Activated T-cell treated with anti-CD3 and anti-CD28 coated beads for 24 hours (primary cell): ENCODE data around the gene TBC1D21.

ENCODE experiments used
- DNase-seq: peaks from one replicate; pipeline ENCODE4 v3.0.0-alpha.2; 2020; ENCODE audit warnings: low read depth

The TBC1D21 gene

DNA sequence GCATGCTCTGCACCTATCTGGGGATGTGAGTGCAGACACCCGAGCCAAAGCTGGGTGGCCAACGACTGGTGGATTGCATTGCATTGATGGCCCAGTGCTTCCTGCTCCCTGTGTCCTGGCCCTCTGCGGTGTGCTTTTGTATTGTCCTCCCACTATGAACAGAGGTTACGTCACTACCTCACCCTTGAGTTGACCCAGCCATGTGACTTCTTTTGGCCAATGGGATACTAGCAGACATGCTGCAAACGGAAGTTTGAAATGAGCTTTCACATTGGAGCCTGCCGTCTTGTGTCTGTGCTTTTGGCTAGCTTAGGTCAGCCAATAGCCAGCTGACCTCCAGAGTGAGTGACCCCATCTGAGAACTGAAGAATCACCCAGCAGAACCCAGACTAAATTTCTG is 15.3 kb upstream of the TBC1D21 start:
- DNase-seq: no peak

DNA sequence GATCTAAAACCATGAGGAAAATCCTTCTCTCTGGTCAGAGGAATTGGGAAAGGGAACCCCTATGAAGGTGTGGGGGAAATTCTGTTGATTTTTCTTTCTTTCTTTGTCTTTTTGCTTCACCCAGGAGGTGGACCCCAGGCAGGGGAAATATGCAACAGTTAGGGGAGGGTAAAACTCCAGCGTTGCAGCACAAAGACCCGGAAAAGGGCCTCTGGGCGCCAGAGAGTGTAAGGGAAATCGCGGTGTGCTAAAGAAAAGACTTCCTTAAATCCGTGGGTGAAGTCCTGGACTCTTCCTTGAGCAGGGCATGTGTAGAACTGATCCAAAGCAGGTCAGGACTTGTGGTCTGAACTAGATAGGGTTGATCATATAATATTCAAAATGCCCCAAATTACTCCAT is 11.1 kb upstream of the TBC1D21 start:
- DNase-seq: no peak

DNA sequence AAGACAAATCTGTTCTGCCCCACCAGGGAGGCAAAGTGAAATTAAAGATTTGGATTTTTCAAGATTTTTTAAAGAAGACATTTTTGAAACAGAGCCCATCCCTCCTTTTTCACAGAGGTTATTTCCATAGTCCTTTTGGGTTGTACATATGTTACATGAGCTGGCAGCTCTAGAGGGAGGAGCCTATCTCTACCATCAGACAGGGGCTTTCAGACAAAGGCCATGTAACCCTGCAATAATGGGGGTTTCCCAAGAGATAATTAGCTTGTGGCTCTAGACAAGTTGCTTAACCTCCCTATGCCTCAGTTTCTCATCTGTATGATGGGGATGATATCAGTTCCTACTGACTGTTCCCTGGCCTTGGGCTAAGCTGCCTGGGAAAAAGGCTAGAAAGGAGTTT is 8.0 kb upstream of the TBC1D21 start:
- DNase-seq: no peak

DNA sequence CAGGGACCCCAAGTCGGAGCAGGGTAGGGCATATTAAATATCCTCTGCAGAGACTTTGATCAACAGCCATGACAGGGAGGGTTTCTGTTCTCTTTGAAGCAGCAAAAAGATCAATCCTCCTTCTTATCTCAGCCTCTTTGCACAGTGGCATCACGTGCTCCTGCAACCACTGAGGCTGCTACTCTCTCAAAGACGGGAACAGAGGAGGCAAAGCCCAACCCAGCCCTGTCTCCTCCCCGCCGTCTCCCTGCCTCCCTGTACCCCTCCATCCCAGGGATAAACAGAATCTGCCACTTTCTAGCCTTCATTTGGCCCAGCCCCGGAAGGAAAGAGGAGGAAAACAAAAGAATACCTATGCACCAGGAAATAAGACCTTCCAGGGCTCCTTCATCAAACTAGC is 7.5 kb upstream of the TBC1D21 start:
- DNase-seq: no peak

DNA sequence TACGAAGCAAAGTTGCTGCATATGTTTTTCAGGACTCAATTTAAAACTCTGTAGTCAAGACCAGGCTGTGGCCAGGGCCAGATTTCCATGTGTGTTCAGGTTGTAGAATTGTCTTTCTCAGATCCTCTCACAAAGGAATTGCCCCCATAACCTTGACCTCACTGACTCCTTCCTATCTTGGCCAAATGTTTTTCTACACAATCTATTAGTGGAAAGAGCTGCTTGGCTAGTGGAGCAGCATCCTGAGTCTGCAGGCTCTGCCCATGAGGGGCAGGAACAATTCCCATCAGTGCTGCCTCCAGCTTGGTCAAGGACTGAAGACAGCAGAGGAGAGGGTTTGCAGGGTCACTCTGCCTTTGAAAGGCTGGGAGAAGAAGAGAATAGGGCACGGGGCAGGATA is 6.9 kb upstream of the TBC1D21 start:
- DNase-seq: no peak

DNA sequence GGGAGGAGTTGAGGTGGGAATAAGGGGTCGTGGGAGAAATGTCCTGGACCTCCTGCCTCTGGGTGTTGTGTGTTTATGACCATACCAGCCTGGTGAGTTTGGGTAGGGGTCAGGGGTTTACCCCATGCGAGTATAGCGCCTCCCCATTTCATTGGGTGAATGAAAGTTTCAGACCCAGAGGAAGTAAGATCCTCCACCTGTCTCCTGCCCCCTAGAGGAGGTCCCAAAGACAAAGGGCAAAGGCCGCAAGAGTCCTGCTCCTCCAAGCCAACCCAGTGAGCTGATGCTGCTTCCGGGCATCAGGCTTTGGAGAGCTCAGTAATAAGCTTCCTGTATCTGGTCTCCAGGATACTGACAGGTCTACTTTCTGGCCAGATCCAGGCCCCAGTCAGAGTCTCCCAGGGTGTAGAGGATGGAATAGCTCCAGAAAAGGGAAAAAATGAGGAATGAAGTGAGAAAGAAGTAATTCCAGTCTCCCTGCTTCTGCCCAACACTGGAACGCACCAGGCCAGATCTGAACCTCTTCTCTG is 6.4 kb upstream of the TBC1D21 start:
- DNase-seq: no peak

DNA sequence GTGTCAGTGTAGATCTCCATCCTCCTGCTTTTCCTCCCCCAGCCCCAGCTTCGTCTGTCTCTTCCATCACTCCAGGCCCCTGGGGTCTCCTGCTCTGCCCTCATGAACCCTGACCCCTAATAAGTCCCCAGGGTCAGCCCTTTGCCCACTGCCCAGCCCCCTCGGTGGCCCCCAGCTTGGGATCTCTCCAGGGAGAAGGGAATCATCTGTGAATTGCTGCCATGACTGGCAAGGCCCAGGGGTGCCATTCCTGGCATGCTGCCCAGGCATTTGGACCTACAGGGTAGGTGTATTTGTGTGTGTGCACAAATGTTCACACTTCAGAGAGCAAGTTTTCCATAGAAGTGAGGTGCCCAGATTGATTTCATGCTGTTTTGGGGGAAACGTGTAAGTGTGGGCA is 5.9 kb upstream of the TBC1D21 start:
- DNase-seq: no peak

DNA sequence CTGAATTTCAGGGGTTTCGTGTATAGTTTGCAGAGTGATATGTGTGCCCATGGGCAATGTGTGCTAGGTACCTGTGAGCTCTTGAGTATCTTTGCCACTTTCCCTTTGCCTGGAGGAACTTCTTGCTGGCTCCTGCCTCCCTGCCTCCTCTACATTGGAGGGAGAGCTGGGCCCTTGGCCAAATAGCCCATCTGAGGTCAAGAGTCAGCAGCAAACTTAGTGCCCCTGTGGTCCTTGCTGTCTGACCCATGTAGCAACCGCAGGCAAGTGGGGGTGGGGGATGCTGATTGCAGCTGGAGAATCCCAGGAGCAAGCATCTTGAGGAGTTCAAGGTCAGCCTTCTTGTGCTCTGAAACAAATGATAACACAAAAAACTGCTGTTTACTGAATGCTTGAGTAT is 5.4 kb upstream of the TBC1D21 start:
- DNase-seq: no peak

DNA sequence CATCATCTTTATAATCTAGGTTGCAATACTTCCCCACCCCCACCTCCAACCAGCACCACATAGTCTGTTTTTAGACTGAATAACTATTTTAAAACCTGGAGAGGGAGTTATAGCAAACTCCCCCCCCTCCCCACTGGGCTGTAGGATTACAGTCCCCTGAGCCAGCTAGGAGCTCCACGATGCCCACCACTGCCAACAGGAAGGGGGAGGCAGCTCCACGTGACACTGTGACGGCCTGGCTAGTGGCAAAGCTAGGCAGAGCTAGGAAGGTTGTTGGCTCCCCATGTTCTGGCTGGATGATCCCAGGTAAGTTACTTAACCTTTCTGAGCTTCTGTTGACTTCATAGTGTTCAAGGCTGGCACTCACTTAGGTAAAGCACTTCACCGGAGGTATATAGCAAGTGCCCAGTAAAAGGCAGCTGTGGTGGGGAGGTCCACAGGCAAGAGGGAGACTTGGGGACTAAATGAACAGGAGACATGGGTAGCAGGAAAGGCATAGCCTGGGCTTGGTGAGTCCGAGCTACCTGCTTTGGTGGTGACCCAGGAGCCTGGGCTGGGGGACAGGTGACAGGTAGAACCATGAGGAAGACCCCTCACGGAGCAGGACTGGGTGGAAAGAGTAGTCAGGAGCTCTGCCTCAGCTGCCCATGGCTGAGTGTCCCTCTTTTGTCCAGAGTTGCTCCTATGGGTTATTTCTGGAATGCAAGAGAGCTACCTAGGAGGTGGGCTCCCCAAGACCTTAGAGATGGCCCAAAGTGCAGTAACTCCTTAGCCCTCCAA is 4.0 kb upstream of the TBC1D21 start:
- no peak for DNase-seq

DNA sequence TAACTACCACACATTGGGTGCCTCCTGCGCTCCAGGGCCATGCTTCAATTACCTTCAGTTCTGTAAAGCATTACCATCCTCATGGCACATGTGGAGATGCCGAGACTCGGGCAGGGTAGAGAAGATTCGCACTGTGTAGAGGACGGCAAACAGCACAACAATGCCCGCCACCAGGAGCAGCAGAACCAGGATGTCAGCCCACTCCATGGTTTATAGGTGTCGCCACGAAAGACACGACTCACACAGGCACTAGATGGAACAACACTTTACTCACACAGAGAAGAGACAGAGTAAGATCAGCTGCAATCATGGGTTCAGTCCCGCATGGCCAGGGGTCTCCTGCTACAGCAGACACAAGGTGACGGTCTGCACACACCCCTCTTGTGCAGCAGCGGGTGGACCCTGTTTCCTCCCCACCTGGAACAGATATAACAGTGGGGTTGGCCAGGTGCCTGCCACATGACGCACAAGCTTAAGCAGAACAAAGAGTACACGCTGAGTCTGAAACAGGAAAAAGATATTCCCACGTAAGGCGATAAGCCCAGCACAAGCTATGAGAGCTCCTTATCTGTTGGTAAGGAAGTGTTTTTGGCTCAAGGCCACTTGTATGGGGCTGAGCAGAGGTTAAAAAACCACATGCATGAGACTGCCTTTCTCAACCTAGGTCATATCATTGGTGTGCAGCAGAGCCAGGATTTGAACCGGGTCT is 2.5 kb upstream of the TBC1D21 start:
- DNase-seq: no peak

DNA sequence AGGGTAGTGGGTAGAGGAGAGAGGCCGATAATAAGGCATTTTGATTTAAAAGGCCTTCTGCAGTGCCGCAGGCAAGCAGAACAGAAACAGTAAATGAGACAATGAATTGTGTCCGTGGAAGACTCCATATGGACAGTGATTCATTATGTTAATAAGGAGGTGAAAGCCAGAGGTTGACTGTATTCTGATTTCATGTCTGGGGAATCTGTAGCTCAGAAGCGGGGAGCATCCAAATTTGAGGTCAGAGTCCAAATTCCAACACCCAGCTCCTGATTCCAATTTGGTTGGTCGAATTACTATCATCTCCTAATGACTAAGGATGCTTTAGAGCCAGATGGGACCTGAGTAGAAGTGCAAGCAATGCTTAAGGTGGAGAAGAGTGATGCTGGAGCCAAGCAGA is 1.0 kb upstream of the TBC1D21 start:
- no peak for DNase-seq

DNA sequence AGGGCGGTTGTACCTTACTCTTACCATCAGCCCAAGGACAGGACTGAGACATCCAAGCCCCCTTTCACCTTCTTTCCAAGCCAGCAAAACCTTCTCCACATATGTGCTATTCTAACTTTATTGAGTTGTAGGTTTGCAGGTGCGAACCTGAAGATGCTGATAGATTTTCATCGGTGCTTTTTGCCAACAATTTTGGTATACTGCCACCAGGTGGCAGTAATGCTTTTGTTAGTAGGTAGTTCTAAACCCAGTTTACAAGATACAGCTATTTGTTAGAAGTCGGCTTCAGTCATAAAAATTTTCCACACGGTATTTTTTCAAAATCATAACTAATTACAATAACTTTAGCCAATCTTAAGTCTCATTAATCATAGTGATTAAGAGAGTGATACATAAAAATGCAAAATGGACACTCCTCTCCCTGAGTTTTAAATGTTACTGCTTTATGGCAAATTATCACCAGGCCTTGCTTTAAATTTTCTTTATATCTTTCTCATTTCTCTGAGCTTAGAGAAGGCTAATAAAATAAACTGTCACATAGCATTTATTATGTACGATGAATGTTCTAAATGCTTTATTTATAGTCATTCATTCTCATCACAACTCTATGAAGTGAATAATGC is 636 bp downstream of the TBC1D21 start:
- peak; percentile 11 for DNase-seq

DNA sequence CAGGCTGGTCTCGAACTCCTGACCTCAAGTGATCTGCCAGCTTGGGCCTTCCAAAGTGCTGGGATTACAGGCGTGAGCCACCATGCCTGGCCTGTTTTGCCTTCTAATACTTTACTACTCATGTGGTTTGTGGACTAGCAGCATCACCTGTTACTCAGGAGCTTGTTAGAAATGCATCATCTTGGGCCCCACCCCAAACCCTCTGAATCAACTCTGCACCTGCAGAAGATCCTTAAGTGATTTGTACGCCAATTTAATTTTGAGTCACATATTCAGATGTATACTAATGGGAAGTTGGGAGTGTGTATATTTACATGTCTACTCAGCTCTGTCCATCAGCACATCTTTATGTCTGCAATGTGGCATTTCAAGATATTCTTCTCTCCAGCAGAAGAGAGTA is 6.1 kb downstream of the TBC1D21 start:
- no peak for DNase-seq

DNA sequence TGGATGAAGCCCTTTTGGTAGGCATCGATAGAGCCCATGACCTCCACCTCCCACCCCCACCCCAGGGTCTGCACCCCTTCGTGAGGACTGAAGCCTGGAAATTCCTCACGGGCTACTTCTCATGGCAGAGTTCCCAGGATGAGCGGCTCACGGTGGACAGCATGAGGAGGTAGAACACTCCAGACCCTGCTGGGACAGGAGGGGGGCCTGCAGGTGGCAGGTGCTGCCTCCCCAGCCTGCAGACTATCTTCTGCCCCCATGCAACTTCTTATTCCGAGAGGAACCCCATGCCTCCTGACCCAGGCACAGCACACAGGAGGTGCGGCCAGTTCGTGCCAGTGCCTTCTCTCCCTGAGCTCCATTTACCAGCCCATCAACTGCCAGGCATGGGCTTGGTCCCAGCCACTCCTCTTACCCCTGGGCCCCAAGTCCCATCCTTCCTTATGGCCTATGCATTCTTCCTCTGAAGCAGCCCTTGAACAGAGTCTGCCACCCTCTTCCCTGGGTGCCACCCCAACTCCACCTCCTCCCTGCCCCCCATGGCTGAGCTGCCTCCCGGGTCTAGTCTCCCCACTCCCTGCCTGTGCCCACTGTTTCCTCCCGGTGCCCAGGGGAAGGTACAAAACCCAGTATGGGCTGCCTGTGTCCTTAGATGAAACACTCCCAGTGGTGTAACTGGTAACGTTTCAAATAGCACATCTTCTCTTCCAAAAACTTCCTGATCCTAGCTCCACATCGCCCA is 8.4 kb downstream of the TBC1D21 start:
- DNase-seq: no peak

DNA sequence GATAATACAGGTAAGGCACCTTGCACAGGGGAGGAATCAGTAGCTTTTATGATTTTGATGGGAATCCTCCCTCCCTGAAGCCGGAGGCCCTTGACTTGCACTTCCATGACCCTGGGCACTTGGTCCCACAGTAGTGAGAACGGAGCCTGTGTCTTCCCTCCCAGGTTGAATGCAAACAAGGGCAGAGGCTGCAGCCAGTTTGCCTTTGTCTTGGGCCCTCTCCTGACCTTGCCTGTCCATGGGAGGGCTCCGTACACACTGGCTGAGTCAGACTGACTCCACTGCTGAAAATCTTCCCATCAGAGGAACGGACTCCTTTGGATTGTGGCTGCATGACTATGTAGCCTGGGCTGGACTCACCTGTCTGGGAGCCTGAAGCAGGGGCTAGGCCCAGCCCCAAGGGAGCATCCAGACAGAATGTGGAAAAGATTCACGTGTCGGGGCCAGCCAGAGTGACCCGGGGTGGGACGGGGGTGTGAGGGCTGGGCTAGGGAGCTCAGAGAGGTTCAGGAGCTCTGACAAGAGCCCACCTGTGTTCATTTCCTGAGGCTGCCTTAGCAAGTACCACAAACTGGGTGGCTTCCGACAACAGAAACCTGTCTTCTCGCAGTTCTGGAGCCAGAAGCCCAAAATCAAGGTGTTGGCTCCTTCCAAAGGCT is 9.5 kb downstream of the TBC1D21 start:
- no peak for DNase-seq

DNA sequence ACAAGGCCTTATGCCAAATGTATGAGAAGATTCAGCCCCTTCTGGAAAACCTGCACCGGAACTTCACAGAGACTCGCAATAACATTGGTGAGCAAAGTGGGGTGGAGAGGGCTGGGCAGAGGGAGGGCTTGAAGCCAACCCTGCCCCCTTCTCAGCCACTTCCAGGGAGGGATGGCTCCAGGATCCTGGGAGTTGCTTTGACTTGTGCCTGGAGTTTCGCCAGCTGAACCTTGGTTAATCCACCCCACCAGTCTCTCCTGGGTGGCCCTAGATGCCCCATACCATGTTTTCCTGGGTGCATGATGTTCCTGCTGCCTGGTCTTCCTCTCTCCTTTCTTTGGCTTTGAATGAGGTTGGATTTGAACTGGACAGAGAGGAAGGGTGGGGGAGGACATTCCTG is 10.8 kb downstream of the TBC1D21 start:
- DNase-seq: no peak

DNA sequence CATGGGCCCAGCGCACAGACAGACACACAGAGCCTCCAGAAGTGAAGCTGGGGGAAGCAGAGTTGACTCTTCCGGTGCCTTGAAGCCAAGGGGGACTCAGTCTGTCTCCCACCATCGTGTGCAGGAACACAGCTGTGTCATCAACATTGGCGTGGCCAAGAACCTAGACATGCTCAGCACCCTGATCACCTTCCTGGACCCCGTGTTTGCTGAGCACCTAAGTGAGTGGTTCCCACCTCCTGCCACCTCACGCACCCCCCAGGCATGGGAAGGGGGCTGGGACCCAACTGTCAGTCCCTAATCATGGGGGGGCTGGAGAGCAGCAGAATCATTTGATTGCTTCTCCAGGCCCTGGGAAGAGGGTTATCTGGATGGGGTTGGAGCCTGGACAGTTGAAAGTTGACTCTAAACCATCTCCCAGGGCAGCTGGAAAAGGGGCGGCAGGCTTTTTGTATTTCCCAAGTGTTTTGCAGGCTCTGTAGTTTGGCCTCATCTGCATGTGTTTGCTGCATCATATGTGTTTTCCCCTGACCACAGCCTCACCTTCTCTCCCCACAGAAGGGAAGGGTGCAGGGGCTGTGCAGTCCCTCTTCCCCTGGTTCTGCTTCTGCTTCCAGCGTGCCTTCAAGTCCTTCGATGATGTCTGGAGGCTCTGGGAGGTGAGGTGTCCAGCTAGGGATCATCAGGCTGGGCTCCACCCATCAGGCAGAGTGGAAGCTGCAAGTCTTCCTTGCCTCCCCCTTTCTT is 12.8 kb downstream of the TBC1D21 start:
- DNase-seq: no peak

DNA sequence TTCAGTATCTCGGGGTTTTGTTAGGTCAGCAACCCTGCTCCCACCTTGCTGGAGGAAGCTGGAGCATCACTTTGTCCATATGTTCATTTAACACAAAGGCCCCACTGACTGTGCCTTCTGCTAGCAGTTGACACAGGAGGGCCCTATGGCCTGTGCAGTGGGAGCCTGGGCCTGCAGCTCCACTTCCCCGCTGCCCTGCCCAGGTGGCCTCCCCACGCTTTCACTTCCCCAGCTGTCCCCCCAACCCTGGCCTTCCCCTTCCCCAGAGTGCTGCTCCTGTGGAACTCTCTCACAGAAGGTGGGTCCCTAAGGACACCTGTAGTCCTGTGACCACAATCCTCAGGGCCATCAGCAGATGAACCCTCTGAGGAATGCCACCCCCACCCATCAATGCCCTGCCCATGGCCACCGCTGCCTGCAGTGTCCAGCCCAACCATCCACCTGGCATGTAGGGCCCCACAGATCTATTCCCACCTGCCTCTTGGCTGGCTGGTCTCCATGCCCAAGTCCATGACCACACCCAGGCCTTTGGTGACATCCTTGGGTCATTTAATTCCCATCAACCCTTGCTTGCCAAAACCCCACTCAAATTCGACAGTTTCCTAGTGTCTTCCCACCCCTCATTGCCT is 13.5 kb downstream of the TBC1D21 start:
- DNase-seq: no peak

DNA sequence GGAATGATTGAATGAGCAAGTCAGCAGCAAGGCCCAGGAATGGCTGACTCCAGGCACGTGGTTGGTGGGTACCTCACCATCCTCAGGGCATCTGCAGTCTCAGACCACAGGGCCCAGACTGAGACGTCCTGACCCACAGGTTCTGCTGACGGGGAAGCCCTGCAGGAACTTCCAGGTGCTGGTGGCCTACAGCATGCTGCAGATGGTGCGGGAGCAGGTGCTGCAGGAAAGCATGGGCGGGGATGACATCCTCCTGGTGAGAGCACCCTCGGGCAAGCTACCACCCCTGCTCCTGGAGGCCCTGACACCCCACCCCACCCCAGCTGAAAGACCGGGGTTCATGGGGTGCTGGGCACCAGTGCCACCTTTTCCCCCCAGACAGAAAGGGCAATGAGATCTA is 14.1 kb downstream of the TBC1D21 start:
- no peak for DNase-seq

DNA sequence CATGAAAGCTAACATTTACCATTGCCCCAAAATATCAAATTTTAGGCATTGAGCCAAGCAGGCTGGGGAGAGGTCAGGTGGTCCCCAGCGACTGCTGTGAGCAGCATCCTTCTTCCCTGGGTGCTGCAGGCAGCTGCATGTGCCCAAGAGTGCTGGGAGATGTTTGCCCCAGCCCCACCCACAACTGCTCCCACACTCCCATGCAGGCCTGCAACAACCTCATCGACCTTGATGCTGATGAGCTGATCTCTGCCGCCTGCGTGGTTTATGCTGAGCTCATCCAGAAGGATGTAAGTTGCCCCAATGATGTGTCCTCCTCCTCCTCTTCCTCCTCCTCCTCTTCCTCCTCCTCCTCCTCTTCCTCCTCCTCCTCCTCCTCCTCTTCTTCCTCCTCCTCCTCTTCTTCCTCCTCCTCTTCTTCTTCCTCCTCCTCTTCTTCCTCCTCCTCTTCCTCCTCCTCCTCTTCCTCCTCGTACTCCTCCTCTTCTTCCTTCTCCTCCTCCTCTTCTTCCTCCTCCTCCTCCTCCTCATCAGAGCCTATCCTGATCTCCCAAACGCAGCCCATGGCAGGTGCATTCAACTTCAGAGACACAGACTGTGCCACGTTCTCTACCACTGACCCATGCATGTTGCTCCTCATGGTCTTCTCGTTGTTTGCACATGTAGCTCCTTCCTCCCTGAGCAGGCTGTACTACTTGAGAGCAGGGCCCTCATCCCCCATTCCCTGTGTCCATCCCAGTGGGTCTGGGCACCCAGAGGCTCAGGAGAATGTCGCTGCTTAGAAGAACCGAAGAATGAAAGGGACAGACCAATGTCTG is 15.1 kb downstream of the TBC1D21 start:
- DNase-seq: no peak
